Natural killer cell (primary cell): ENCODE data around the gene GSTA2. TPM values are rescaled to one million over a fixed set of nuclear protein-coding genes. Genes with fewer than 3 reads are reported as not detected.
"Not testable (repeated sequence)": the region's sequence is repeated elsewhere in the genome, so short reads cannot be mapped to it uniquely, and the experiment has no call there.

Experiments used
- ATAC-seq, 3 donors: fragments of 150-1000 bp in 2 of 3; fragments of 200-7000 bp in 1 of 3; cut with Tn5 transposase; 1 replicate in 1 of 3; 2 replicates in 2 of 3; pipeline ENCODE4 v1.10.0; 2021; ENCODE audit warnings: mild to moderate bottlenecking in 2 of 3, moderate library complexity in 2 of 3
- DNase-seq, 2 donors: peaks; one replicate each; pipeline versions ENCODE4 v3.0.0 to v3.0.0-alpha.2; 2013 to 2021; ENCODE audit warnings: mixed read lengths in 1 of 2
- H3K27ac ChIP-seq: one replicate; pipeline ENCODE4 v1.5.1; 2013; ENCODE audit warnings: mild to moderate bottlenecking, low read length
- H3K27me3 ChIP-seq: one replicate; pipeline ENCODE4 v1.6.1; 2013; ENCODE audit warnings: low read length; ENCODE audit not compliant: control insufficient read depth, insufficient read depth
- H3K36me3 ChIP-seq: one replicate; pipeline ENCODE4 v1.6.1; 2013; ENCODE audit warnings: low read length; ENCODE audit not compliant: control insufficient read depth, insufficient read depth
- H3K4me1 ChIP-seq: one replicate; pipeline ENCODE4 v1.6.1; 2013; ENCODE audit warnings: low read length; ENCODE audit not compliant: control insufficient read depth, insufficient read depth
- H3K4me3 ChIP-seq: one replicate; pipeline ENCODE4 v1.5.1; 2013; ENCODE audit warnings: low read length
- H3K9me3 ChIP-seq: one replicate; pipeline ENCODE4 v1.6.1; 2013; ENCODE audit warnings: low read length; ENCODE audit not compliant: control insufficient read depth, insufficient read depth
- H3K27ac Mint-ChIP-seq, 2 donors: one replicate each; pipeline ENCODE4 v1.8.0; 2022; ENCODE audit warnings: mild to moderate bottlenecking in 2 of 2, mixed read lengths in 2 of 2, moderate library complexity in 1 of 2
- H3K27me3 Mint-ChIP-seq, 2 donors: one replicate each; pipeline ENCODE4 v1.8.0; 2022; ENCODE audit warnings: low read depth in 2 of 2, mixed read lengths in 2 of 2
- H3K36me3 Mint-ChIP-seq: one replicate; pipeline ENCODE4 v1.8.0; 2022; ENCODE audit warnings: mixed read lengths
- H3K4me1 Mint-ChIP-seq, 2 donors: one replicate each; pipeline ENCODE4 v1.8.0; 2022; ENCODE audit warnings: mixed read lengths in 2 of 2
- H3K4me3 Mint-ChIP-seq: one replicate; pipeline ENCODE4 v1.8.0; 2022; ENCODE audit warnings: mild to moderate bottlenecking, moderate library complexity, mixed read lengths
- H3K9me3 Mint-ChIP-seq, 2 donors: one replicate each; pipeline ENCODE4 v1.8.0; 2022; ENCODE audit warnings: mixed read lengths in 2 of 2
- CTCF ChIP-seq: fragments of 200-600 bp; IDR thresholded peaks from one replicate; pipeline ENCODE4 v1.8.0; 2022; ENCODE audit warnings: antibody characterized with exemption
- whole genome bisulfite sequencing: methylation state at CpG from one replicate; pipeline ENCODE4 v1.1.7; 2013; ENCODE audit warnings: missing lambda C conversion rate; ENCODE audit not compliant: insufficient coverage; 5-methylcytosine and 5-hydroxymethylcytosine counted together
- intact Hi-C: fragments of 100-400 bp; cut with micrococcal nuclease; formaldehyde crosslinking; loops from one replicate; pipeline ENCODE4 v1.14.2; 2022
- total RNA-seq, 4 donors: library from RNA; stranded (reverse); fragments of 120-200 nt in 1 of 4; gene quantifications; one replicate each; pipeline versions ENCODE4 v1.2.3 to v1.2.4, GENCODE V29; 2013 to 2022

The GSTA2 gene
- total RNA-seq, result not detected
- not detected for total RNA-seq (2013)

- DNase-seq, H3K27ac Mint-ChIP-seq, ATAC-seq: not testable (repeated sequence)
These were observed at the start of gene GSTA2 for GRCh38 chr6:52763322-52763916. GSTA2 (minus strand) TSS chr6:52763475; CDS start chr6:52757947, 5,528 bp downstream.

GRCh38 chr6:52809777-52810176 is 46.5 kb upstream of the GSTA2 start:
- H3K4me3 ChIP-seq, H3K4me1 Mint-ChIP-seq, H3K9me3 ChIP-seq, ATAC-seq, H3K27ac Mint-ChIP-seq, H3K36me3 ChIP-seq, DNase-seq, H3K27me3 ChIP-seq, H3K36me3 Mint-ChIP-seq, H3K9me3 Mint-ChIP-seq, H3K4me3 Mint-ChIP-seq, H3K4me1 ChIP-seq, H3K27ac ChIP-seq: not testable (repeated sequence)
- H3K27me3 Mint-ChIP-seq, result peaks cover 11 to 36% of the 10 kb centered on the region in 2 donors
- 100% methylated on average over 2 of the region's 4 CpGs for WGBS
- intact Hi-C loops, result loop anchor here (10.0 kb wide), 1 partner anchor 675 kb away; no protein-coding TSS in a partner anchor

More at GRCh38 chr6:52763322-52763916, at the start of gene GSTA2:
- WGBS, result no CpG with 5 or more reads among the region's 2 CpGs
- H3K9me3 ChIP-seq, H3K27me3 ChIP-seq, H3K9me3 Mint-ChIP-seq, H3K36me3 ChIP-seq, H3K4me3 ChIP-seq, H3K4me1 Mint-ChIP-seq, H3K4me3 Mint-ChIP-seq, intact Hi-C loops, H3K27ac ChIP-seq, H3K4me1 ChIP-seq, H3K36me3 Mint-ChIP-seq: not testable (repeated sequence)
- peaks cover 12 to 19% of the 10 kb centered on the region in 2 donors for H3K27me3 Mint-ChIP-seq

- TF ChIP-seq CTCF, result no peak
- 89% methylated on average over 5 of the region's 5 CpGs for WGBS
- Mint-ChIP-seq H3K27me3 (peaks cover 11 to 46% of the 10 kb centered on the region in 2 donors), H3K4me3 (no peak overlapping the region), H3K27ac (no peak overlapping the region), H3K9me3 (no peaks in the 10 kb centered on the region), H3K4me1 (no peaks in the 10 kb centered on the region), H3K36me3 (no peaks in the 10 kb centered on the region)
- intact Hi-C loops, result no loop called here
- Histone ChIP-seq H3K36me3 (no peaks in the 10 kb centered on the region), H3K4me1 (no peaks in the 10 kb centered on the region), H3K27ac (no peak overlapping the region), H3K9me3 (no peaks in the 10 kb centered on the region), H3K4me3 (no peak overlapping the region), H3K27me3 (no peaks in the 10 kb centered on the region)
- DNase-seq, result no peak
- no peak for ATAC-seq
These were observed 45.4 kb upstream of the GSTA2 start for GRCh38 chr6:52808660-52809059.

- H3K9me3 Mint-ChIP-seq, H3K4me1 ChIP-seq, intact Hi-C loops, H3K4me3 Mint-ChIP-seq, H3K4me1 Mint-ChIP-seq, H3K36me3 ChIP-seq, ATAC-seq, H3K9me3 ChIP-seq, H3K4me3 ChIP-seq, H3K36me3 Mint-ChIP-seq, H3K27ac Mint-ChIP-seq, H3K27me3 ChIP-seq, H3K27ac ChIP-seq, DNase-seq: not testable (repeated sequence)
- WGBS, result 93% methylated on average over 4 of the region's 5 CpGs
- H3K27me3 Mint-ChIP-seq, result peaks cover 14 to 57% of the 10 kb centered on the region in 2 donors
These were observed 40.5 kb upstream of the GSTA2 start, which contains the start of gene GSTA1 for GRCh38 chr6:52803668-52804255. GSTA1 (minus strand) TSS chr6:52803816; CDS start chr6:52799267, 4,549 bp downstream.

GRCh38 chr6:52802806-52803205 is 39.5 kb upstream of the GSTA2 start:
- intact Hi-C loops, result no loop called here

More at GRCh38 chr6:52802806-52803205, 39.5 kb upstream of the GSTA2 start:
- Histone ChIP-seq H3K9me3 (no peaks in the 10 kb centered on the region), H3K27me3 (peaks cover 3% of the 10 kb centered on the region), H3K36me3 (no peaks in the 10 kb centered on the region), H3K4me1 (no peaks in the 10 kb centered on the region), H3K27ac (no peak overlapping the region), H3K4me3 (no peak overlapping the region)
- Mint-ChIP-seq H3K36me3 (no peaks in the 10 kb centered on the region), H3K27me3 (peaks cover 11 to 50% of the 10 kb centered on the region in 2 donors), H3K9me3 (no peaks in the 10 kb centered on the region), H3K27ac (no peak overlapping the region), H3K4me3 (no peak overlapping the region), H3K4me1 (no peaks in the 10 kb centered on the region)
- ATAC-seq (no peak), DNase-seq (no peak)
- no peak for TF ChIP-seq CTCF
- WGBS, result 100% methylated on average over 1 of the region's 1 CpG
